ENCODE data around the gene CD300LG.

CD300LG gene

DNA sequence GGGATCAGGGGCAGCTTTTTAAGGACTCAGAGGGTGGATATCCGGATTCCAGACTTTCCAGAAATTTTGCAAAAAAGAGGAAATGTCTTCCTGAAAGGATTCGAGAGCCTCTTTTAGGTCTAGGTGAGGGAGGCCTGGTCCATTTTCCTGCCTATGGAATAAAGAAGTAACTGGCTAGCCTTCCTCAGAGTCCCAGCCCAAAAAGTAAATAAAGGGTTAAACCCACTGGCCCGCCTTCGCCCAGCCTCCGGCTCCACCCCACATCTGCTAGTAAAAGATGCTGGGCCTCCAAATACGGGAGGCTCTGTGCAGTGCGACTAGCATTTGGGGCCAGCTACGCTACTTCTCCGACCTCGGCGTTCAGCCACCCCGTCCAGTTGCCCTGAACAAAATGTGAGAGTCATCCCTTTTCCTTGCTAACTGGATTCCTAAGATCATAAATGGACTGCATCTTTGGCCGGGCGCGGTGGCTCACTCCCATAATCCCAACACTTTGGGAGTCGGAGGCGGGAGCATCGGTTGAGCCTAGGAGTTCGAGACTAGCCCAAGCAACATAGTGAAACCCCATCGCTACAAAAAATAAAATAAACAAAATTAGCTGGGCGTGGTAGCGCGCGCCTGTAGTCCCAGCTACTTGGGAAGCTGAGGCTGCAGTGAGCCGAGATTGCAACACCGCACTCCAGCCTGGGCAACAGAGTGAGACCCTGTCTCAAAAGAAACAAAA lies 61.2 kb downstream of the CD300LG start:
- TF ChIP-seq, protein P1, sequence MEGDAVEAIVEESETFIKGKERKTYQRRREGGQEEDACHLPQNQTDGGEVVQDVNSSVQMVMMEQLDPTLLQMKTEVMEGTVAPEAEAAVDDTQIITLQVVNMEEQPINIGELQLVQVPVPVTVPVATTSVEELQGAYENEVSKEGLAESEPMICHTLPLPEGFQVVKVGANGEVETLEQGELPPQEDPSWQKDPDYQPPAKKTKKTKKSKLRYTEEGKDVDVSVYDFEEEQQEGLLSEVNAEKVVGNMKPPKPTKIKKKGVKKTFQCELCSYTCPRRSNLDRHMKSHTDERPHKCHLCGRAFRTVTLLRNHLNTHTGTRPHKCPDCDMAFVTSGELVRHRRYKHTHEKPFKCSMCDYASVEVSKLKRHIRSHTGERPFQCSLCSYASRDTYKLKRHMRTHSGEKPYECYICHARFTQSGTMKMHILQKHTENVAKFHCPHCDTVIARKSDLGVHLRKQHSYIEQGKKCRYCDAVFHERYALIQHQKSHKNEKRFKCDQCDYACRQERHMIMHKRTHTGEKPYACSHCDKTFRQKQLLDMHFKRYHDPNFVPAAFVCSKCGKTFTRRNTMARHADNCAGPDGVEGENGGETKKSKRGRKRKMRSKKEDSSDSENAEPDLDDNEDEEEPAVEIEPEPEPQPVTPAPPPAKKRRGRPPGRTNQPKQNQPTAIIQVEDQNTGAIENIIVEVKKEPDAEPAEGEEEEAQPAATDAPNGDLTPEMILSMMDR (IDR thresholded peaks at IDR 0.05): no peak

DNA sequence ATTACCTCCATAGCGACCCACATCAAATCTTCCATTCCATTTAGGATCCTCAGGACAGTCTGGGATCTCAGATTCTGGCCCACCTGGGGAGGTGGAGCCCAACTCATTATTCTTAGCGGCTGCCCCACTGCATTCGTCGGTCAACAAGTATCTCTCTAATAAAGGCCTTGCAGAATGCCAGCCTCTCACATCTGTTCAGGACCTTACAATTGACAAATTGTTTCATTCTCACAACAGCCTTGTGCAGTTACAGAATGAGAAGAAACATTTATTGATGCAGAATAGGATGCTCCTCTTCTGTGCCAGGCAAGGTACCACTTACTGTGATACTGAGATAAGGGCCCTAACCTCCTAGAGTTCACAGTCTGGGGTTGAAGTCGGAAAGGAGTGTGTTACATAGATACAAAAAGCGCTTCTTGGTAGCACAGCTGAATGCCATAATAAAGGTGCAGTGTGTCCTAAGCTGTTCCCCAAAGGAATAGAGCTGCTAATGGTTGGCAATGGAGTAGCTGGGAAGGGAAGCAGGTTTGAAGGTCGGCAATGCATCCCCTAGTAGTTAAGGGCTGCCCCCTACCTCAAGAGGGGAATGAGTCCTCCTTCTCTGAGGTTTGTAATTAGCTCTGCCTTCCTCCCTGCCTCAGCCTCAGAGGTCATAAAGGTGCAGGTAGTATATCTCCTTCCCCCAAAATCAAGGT lies 62.7 kb downstream of the CD300LG start:
- TF ChIP-seq, protein P1 (IDR thresholded peaks at IDR 0.05): no peak

DNA sequence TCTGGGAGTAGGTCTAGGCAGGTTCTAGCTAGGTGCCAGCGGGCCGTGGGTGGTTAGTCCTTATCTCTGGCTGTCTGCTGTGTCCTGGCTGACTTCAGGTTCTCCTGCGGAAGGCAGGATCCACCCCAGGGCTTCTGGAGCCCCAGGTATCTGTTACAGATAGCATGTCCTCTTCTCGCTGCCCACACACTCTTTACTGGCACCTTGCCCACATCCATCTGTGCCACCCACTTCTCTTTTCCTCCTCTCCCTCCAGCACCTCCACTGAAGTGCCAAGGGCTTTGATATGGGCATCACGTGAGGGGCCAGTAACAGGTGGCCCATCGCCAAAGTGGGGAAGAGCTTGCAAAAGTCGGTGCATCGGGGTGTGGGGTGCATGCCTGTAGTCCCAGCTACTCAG lies 64.9 kb downstream of the CD300LG start:
- TF ChIP-seq, protein P1 (IDR thresholded peaks at IDR 0.05): no peak

DNA sequence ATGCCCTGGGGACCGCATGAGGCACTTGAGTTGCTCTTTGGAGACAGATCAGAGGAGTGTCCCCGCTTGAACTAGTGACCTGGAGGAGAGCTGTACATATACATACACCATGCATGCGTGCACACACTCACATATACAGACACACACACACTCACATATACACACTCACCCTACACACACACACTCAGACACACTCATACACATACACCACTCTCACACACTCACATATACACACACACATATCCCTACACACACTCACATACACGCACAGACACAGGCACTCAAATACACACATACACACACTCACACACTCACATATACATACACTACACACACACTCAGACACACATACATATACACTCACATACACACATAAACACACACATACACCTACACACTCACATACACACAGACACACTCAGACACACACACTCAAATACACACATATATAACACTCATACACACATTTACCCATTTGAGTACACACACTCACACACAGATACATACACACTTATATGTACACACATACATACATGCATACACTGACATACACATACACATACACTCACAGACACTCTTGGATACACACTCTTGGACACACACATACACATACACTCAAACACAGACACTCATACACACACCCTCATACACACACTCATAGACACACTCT lies 65.8 kb downstream of the CD300LG start:
- TF ChIP-seq, protein P1 (IDR thresholded peaks at IDR 0.05): no peak
